Activated T-cell treated with anti-CD3 and anti-CD28 coated beads, Interleukin-2, amount 50 U/mL, for 1 hour (primary cell): ENCODE measurements around the gene PRPF19.

Experiments
- DNase-seq: peaks from one replicate; pipeline ENCODE4 v3.0.0-alpha.2; 2020

The PRPF19 gene

DNA sequence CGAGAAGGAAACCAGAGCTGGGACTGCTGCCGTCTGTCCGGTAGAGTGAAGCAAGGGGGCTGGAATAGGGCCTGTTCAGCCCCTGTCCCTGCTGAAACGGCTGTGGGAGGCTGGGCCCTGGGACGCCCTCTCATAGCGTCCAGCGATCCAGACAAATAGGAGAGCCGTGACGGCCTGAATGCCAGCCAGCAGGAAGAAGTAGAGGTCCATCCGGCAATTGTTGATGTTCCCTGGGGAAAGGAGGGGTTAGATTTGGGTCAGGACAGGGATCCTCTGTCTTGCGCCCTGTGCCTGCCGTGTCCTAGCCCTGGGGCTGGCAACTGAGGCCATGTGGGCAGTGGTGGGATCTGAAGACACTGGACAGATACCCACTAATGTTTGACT is 30.8 kb upstream of the PRPF19 start:
- no peak for DNase-seq

DNA sequence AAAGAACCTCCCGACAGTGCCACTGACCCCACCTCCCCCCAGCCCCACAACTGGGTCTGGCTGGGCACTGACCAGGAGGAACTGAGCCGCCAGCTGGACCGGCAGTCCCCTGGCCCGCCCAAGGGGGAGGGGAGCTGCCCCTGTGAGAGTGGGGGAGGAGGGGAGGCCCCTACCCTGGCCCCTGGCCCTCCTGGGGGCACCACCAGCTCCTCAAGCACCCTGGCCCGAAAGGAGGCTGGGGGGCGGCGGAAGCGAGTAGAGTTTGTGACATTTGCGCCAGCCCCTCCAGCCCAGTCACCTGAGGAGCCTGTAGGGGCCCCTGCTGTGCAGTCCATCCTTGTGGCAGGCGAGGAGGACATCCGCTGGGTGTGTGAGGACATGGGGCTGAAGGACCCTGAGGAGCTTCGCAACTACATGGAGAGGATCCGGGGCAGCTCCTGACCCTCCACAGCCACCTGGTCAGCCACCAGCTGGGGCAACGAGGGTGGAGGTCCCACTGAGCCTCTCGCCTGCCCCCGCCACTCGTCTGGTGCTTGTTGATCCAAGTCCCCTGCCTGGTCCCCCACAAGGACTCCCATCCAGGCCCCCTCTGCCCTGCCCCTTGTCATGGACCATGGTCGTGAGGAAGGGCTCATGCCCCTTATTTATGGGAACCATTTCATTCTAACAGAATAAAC is 30.2 kb upstream of the PRPF19 start:
- no peak for DNase-seq

DNA sequence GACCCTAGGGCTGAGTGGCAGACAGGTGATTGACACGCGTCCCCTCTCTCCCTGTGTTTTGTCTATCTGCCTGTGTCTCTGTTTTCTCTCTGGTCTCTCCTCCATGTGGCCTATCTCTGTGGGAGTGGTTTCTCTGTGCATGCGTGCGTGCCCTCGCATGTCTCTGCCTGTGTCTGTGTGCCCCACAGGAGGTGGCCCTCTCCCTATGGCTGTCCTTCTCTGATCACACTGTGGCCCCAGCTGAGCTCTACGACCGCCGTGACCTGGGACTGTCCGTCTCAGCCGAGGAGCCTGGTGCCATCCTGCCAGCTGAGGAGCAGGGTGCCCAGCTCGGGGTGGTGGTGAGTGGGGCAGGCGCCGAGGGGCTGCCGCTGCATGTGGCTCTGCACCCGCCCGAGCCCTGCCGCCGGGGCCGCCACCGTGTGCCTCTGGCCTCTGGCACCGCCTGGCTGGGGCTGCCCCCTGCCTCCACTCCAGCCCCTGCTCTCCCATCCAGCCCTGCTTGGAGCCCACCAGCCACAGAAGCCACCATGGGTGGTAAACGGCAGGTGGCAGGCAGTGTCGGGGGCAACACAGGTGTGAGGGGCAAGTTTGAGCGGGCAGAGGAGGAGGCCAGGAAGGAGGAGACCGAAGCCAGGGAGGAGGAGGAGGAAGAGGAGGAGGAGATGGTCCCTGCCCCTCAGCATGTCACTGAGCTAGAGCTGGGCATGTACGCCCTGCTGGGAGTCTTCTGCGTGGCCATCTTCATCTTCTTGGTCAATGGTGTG is 29.5 kb upstream of the PRPF19 start:
- DNase-seq = no peak

DNA sequence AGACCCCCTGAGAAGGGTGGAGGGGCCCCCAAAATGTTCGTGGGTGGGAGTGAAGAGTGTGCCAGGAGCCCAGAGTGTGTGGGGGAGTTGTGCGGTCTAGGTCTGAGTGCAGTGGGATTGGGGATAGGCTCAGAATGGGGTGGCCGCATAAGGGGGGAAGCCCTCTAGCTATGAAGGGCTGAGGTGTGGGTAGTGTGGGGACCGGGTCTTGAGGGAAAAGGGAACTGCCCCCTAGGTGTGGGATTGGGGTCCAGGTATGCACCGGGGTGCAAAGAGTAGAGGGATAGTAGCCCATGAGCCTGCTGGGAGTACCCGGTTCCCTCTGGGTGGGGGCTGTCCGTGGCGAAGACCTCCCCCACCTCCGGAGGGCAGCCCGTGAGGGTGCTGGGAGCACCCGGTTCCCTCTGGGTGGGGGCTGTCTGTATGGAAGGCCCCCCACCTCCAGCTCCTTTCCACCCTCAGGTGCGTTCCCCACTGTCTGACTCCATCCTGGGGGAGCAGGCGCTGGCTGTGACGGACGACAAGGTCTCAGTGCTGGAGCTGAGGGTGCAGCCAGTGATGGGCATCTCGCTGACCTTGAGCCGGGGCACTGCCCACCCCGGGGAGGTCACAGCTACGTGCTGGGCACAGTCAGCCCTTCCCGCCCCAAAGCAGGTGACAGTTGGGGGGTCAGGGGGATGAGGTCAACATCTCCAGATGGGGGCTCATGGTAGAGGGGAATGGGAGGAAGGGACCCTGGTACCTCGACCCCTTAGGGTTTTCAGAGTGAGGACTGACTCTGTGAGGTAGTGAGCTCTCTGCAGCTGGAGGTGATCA is 28.6 kb upstream of the PRPF19 start:
- no peak for DNase-seq

DNA sequence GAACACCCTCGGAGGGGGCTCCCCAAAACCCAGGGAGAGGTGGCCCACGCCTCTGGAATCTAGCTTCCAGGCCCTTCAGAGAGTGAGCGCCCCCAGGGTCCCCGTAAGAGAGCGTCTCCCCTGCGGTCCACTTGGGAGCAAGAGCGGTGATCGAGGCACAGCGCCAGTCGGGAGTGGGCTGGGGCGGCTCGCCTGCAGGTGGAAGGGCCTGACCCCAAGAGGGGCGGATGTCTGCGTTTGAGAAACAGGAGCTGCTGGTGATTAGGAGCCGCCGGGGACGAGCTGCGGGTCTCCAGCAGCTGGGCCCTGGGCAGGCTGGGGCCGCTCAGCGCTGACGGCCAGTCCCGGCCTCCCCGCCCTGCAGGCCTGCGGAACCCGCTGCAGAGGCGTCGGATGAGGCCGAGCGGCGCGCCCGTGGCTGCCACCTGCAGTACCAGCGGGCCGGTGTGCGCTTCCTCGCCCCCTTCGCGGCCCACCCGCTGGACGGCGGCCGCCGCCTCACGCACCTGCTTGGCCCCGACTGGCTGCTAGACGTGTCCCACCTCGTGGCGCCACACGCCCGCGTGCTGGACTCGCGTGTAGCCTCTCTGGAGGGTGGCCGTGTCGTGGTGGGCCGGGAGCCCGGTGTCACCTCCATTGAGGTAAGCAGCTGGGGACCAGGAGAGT is 27.9 kb upstream of the PRPF19 start:
- no peak for DNase-seq

DNA sequence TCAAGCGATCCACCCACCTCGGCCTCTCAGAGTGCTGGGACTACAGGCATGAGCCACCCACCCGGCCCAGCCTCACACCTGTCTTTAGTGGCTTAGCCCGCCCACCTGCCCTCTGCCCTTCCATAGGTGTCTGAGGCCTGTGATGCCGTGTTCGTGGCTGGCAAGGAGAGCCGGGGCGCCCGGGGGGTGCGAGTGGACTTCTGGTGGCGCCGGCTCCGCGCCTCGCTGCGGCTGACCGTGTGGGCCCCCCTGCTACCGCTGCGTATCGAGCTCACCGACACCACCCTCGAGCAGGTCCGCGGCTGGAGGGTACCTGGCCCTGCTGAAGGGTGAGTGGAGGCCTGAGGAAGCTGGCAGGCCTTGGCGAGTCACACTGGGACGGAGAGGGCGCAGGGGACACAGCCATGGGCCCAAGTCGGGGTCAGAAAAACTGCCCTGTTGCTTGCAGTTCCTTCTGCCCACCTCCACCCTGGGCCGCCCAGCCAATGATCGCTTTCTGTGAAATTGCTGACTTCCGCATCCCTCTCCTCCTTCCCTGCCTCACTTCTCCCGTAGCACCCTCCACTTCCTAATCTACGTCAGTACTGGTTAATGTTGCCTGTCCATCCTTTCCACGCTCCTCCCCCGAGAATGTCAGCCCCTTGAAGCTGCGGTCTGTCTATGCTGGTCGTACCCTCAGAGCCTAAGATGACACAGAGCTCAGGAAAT is 27.2 kb upstream of the PRPF19 start:
- DNase-seq = no peak

DNA sequence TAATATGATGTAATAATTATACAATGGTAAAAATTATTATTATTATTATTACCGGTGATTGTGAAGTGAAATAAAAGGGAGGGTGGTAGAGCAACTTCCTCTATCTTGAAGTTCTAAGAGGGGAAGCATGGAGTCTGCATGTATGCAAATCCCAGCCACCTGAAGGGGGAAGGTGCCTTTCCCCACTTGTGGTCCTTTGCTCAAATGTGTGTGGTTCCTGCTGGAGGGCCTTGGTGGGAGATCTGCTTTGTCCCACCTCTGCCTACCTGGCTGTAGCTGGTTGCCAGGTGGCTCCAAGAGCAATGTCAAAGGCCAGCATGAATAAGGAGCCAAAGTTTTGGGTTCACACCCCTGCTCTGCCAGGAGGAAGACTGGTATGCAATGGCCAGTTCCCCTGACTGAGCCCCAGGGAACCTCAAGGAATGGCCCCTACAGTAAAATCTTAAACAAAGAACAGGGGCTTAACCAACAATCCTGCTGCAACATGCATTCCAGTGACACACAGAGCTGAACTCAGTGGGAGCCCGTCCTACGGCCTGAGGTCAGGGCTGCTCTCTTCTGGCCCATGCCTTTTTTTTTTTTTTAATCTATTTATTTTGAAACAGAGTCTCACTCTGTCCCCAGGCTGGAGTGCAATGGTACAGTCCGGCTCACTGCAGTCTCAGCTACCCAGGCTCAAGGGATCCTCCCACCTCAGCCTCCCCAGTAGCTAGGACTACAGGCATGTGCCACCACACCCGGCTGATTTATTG is 26.4 kb upstream of the PRPF19 start:
- no peak for DNase-seq

DNA sequence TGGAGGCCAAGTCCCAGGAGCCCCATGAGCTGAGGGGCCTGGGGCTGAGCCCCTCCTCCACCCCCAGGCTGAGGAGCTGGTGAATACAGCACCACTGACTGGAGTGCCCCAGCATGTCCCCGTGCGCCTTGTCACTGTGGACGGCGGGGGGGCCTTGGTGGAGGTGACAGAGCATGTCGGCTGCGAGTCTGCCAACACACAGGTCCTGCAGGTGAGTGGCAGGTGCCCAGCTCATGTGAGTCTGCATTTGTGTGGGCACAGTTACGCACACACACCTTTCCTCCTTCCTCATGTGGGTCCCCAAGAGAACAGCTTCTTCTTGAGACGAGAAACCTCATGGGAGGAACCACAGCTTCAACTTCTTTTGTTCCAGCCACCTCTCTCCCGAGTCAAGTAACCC is 25.5 kb upstream of the PRPF19 start:
- no peak for DNase-seq

DNA sequence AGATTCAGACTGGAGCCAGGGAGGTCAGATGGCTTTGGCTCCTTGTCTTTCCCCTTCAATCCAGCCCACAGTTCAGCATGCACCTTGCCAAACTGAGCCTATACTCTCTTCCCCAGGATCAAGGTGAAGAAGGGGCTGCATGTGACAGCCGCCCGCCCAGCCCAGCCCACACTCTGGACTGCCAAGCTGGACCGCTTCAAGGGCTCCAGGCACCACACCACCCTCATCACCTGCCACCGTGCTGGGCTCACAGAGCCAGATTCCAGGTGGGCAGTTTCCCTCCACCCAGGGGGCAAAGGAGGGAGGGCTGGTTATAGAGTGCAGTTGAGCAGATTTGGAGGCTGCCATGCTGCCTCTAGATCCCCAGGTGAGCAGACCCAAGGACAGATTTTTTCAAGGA is 24.0 kb upstream of the PRPF19 start:
- no peak for DNase-seq

DNA sequence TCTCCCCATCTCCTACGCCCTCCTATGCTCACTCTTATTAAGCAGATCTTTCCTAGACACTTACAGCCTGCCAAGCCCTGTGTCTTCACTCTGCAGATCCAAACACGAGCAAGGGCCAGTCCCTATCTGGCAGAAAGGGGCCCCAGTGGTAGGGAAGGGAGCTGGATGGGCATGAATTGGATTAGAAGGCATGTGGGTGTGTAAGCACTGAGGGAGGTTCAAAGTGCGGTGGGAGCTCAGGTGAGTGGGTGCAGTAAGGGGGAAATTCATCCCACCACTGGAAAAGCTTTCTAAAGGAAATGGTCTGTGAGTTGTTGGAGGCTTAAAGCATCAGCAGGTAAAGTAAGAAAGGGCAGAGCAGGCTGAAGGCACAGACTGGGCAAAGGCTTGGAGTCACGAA is 23.4 kb upstream of the PRPF19 start:
- DNase-seq = no peak

DNA sequence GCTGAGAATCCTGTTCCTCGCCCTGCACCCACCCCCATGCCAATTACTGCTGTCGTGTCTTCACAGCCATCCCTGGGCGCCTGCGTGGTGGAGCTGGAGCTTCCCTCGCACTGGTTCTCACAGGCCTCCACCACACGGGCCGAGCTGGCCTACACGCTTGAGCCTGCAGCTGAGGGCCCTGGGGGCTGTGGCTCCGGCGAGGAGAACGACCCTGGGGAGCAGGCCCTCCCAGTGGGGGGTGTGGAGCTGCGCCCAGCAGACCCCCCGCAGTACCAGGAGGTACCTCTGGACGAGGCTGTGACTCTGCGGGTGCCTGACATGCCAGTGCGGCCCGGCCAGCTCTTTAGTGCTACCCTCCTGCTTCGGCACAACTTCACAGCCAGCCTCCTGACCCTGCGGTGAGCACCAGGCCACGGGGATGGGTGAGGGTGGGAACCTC is 22.2 kb upstream of the PRPF19 start:
- no peak for DNase-seq

DNA sequence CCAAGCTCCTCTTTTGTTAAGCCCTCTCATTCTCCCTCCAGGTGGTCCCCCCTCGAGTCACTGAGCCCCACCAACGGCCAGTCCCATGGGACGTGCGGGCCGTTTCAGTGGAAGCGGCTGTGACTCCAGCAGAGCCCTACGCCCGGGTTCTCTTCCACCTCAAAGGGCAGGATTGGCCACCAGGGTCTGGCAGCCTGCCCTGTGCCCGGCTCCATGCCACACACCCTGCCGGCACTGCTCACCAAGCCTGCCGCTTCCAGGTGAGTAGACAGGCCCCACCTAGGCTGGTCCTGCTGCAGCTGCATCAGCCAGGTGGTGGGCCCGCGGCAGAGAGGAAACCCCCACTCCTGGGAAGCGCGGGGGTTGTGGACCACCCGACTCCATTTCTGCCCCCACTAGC is 21.2 kb upstream of the PRPF19 start:
- DNase-seq = no peak

DNA sequence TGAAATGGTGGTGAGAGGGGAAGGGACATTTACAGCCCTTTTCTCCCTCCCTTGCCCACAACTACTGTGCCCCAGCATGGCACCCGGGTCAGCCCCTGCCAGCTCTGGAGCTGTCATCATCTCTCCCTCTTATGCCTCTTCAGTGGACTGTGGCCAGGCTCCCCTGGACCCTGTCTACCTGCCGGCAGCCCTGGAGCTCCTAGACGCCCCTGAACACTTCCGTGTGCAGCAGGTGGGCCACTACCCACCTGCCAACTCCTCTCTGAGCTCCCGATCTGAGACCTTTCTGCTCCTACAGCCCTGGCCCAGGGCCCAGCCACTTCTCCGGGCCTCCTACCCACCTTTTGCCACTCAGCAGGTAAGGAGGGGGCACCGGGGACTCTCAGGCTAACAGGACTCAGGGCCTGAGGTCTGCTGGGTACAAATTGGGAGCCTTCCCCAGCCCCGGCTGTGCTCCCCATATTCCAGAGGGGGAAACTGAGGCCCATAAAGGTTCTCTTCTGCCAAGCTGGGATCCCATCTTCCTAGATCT is 20.7 kb upstream of the PRPF19 start:
- no peak for DNase-seq

DNA sequence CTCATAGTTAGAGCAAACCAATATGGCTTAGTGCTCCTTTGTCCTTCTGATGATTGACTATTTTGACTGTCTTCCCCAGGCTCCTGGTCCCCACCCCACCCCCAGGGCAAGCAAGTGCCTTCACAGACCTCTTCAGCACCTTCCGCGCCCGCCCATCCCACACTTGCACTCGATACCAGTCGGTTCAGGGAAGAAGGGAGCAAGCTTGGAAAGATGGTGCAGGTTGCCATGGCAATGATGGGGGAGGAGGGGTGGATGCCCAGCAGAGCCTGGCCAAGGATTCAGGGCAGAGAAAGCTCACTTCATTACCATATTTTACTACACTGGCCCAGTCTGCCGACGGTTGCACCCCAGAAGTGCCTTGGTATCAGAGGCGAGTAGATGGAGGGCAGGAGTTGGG is 20.1 kb upstream of the PRPF19 start:
- DNase-seq = no peak

DNA sequence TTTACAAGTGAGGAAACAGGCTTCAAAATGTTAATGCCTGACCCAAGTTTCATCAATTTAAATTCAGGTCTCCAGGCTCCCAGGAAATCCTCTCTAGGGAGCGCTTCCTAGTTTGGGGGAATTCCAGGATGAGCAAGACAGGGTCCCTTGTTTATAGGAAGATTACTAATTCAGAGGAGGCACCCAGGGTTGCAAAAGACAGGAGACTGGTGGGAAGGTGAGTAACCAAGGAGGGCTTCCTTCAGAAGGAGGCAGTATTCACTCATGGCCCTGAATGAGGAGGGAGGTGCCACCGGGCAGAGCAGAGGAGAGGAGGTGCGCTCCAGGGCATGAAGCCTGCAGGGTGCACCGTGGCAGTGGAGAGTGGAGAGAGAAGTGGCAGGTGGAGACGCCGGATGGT is 19.5 kb upstream of the PRPF19 start:
- DNase-seq = no peak

DNA sequence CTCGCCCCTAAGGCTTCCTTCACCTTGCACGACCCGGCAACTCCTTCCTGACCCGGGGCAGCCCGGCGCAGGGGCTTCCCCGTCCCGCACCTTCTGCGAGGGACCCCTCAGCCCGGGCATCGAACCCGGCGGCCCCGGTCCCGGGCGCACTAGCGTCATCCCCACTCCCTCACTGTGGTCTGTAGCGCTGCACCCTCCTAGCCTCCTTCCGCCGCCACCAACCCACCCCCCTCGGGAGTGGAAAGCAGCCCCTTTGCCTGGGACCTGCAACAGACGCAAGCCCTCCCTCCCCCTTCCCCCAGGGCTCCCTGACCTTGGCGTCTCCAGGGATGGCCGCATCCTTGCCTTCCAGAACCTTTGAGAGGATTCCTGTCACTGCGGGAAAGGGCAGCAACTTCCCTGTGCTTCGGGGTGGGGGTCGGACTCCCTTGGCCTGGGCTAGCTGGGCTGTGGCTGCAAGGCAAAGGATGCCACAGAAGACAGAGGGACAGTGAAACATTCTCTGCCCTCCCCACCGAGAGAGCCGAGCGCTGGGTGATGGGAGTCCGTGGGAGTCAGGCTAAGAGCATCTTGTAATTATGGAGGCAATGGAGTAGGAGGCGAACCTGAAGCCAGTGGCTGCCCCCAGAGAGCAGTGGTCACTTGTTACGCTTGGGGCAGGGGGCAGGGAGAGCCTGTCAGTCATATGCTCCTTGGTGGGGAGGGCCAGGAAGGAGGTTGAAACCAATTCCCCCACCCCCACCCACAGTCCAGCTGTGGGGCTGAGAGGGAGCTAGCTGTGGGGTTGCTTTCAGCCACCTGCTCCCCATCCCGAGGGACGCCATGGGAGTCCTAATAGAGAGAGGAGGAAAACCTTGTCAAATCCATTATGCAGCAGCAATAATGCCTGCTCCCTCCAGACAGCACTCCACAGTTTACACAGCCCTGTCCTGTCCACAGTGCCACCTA is 18.8 kb upstream of the PRPF19 start:
- DNase-seq = no peak

DNA sequence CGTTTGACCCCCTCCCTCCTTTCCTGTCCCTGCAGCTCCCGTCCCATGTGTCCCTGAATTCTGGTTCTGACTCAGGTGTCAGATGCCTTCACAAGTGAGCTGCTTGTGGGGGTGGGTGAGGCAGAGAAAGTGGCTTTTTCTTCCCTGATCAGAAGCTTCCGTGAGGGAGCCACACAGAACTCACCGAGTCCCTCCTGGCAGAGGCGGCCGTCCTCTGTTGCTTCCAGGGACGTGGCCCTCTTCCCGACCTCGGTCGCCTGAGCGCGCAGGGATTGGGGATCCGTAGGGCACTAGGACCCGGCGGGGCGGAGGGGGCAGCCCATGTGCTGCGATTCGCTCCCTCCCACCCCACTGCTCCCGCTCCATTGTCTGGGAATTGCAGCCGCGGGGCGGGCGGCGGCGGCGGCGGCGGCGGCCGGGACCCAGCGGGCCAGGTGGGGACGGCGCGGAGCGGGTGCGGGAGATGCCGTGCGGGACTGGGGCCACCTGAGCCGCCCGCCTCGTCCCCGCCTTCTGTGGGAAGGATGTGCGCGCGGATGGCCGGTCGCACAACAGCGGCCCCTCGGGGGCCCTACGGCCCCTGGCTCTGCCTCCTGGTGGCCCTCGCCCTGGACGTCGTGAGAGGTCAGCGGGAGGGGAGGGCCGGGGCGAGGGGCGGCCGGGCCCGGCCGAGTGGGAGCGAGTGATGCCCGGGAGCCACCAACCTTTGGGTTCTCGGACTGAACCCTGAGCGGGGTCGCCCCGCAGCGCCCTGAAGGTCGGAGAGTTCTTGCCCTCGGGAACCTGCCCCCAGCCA is 17.9 kb upstream of the PRPF19 start, which contains the start of gene TMEM132A:
TMEM132A (plus strand) TSS at position 351 of the 796 bp plus-strand sequence; CDS start at position 525, 174 bp downstream.
- no peak for DNase-seq

DNA sequence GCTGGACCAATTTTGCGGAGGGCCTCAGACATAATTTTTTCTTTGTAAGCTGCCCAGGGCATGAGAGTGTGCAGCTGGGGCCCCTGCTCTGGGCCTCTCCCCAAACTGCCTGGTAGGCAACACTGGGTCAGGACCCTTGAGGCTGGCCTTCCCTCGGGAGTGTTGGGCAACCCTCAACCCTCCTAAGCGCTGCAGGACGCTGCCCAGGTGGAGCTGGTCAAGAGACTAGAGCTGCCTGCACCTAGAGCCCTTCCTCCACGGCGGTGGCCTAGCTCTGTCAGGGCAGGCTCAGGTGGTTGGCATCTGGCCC is 17.4 kb upstream of the PRPF19 start:
- DNase-seq = no peak

DNA sequence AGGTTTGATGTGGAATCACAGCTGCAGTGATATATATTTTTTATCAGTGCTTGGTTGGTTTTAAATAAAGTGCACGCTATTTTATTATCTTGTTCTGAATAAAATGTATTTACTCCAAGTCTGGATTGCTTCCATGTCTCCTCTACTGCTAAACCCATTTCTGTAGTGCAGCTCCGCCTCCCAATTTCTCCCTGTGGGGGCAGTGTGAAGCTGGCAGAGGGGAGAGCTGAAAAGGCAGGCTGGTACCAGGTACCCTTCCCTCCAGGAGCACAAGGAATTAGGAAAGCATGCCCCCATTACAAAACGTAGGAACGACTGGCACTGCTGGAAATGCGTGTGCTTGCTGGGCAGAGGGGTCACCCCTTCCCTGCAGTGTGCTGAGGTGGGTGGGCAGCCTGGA is 16.9 kb upstream of the PRPF19 start:
- DNase-seq = no peak

DNA sequence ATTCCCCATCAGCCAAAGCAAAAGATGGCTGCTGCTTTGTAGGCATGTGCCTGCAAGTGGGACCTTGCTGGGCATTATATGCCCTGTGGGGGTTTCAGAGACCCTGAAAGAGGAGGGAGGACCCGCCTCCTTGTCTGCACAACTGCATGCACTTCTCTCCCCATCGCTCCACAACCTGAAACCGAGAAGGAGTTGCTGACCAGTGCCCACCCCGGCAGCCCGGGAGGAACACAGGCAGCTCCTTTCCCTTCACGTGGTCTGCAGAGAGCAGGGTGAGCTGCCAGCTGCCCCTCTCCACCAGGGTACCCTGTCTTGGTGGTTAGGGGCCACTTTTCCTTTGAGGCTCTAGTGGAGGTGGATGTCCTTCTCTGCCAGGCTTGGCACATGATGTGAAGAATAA is 16.5 kb upstream of the PRPF19 start:
- no peak for DNase-seq
